Fibroblast of lung (primary cell): ENCODE results near the gene VPS13C. TPM values are rescaled to one million over a fixed set of nuclear protein-coding genes. Genes with fewer than 3 reads are reported as not detected.

Experiments
- DNase-seq, 2 donors: peaks; one replicate each; pipeline versions ENCODE4 v3.0.0 to v3.0.0-alpha.2; 2010; ENCODE audit warnings: low read depth in 2 of 2
- H2AFZ ChIP-seq: 2 replicates; pipeline ENCODE4 v1.5.1; 2012; ENCODE audit warnings: low read length, control low read depth, inconsistent platforms
- H3K27ac ChIP-seq: 2 replicates; pipeline ENCODE4 v1.5.1; 2011; ENCODE audit warnings: low read length, control low read depth; ENCODE audit not compliant: insufficient read depth
- H3K27me3 ChIP-seq: 2 replicates; pipeline ENCODE4 v1.5.1; 2011; ENCODE audit warnings: mild to moderate bottlenecking, low read length; ENCODE audit not compliant: control insufficient read depth, insufficient read depth
- H3K36me3 ChIP-seq: 2 replicates; pipeline ENCODE4 v1.5.1; 2011; ENCODE audit warnings: low read length; ENCODE audit not compliant: control insufficient read depth, insufficient read depth
- H3K4me1 ChIP-seq: 2 replicates; pipeline ENCODE4 v1.5.1; 2011; ENCODE audit warnings: low read length; ENCODE audit not compliant: control insufficient read depth, insufficient read depth; ENCODE audit errors: extremely low read depth
- H3K4me2 ChIP-seq: 2 replicates; pipeline ENCODE4 v1.5.1; 2011; ENCODE audit warnings: low read length, control low read depth; ENCODE audit not compliant: insufficient read depth; ENCODE audit errors: extremely low read depth
- H3K4me3 ChIP-seq, 4 experiments: fragments of 200-600 bp in 1 of 4; sonication (generic) in 1 of 4; replicated peaks in 1 of 4; 2 replicates each; pipeline ENCODE4 v1.5.1; 2011 to 2016; ENCODE audit warnings: low read length in 4 of 4, low read depth in 3 of 4, mild to moderate bottlenecking in 3 of 4, control low read depth in 2 of 4, inconsistent platforms in 1 of 4, mixed read lengths in 1 of 4; ENCODE audit not compliant: insufficient read depth in 1 of 4; ENCODE audit errors: control extremely low read depth in 1 of 4
- H3K79me2 ChIP-seq: 2 replicates; pipeline ENCODE4 v1.5.1; 2012; ENCODE audit warnings: mild to moderate bottlenecking, low read length, inconsistent platforms; ENCODE audit not compliant: control insufficient read depth, insufficient read depth
- H3K9ac ChIP-seq: 2 replicates; pipeline ENCODE4 v1.5.1; 2011; ENCODE audit warnings: mild to moderate bottlenecking, low read length, control low read depth; ENCODE audit not compliant: insufficient read depth
- H3K9me3 ChIP-seq: 2 replicates; pipeline ENCODE4 v1.5.1; 2012; ENCODE audit warnings: low read depth, low read length; ENCODE audit not compliant: control insufficient read depth, insufficient read depth
- H4K20me1 ChIP-seq: 2 replicates; pipeline ENCODE4 v1.5.1; 2011; ENCODE audit warnings: low read length; ENCODE audit not compliant: control insufficient read depth, insufficient read depth; ENCODE audit errors: extremely low read depth
- CTCF ChIP-seq, 2 donors: IDR thresholded peaks in 1 of 2; conservative IDR thresholded peaks in 1 of 2; 1 replicate in 1 of 2; 2 replicates in 1 of 2; pipeline ENCODE4 v1.5.1; 2011 to 2012; ENCODE audit warnings: low read length in 2 of 2, control low read depth in 1 of 2, inconsistent platforms in 1 of 2, low read depth in 1 of 2, mild to moderate bottlenecking in 1 of 2
- EZH2 ChIP-seq: IDR thresholded peaks from 2 replicates; pipeline ENCODE4 v1.5.1; 2012; ENCODE audit warnings: low read length, control low read depth, mild to moderate bottlenecking; ENCODE audit errors: missing control alignments
- polyA plus RNA-seq, 2 donors: library from polyadenylated mRNA; depleted of rRNA in 1 of 2; stranded (reverse) in 1 of 2; unstranded in 1 of 2; fragments of >200 nt; gene quantifications; 2 replicates each; pipeline ENCODE4 v1.2.1, GENCODE V29; 2011 to 2012; ENCODE audit warnings: missing spikeins in 1 of 2
- total RNA-seq: library from RNA; depleted of rRNA; stranded (reverse); fragments of >200 nt; gene quantifications from 2 replicates; pipeline ENCODE4 v1.2.1, GENCODE V29; 2014

The VPS13C gene
- total and polyA plus RNA-seq, 2 donors (not counting 1 experiment from before 2014, with no cell fraction given), result 19.6 to 82.7 TPM

- Histone ChIP-seq H3K27me3 (no peaks in the 10 kb centered on the region), H2AFZ (no peak overlapping the region), H3K36me3 (no peaks in the 10 kb centered on the region), H3K79me2 (no peaks in the 10 kb centered on the region), H3K9me3 (no peaks in the 10 kb centered on the region), H4K20me1 (no peaks in the 10 kb centered on the region), H3K9ac (no peak overlapping the region), H3K4me2 (no peak overlapping the region), H3K4me3 (no peak overlapping the region), H3K4me1 (no peaks in the 10 kb centered on the region), H3K27ac (no peak overlapping the region)
- DNase-seq, result no peak
- TF ChIP-seq CTCF (conservative IDR thresholded peaks at IDR 0.05 in 1 of 2, IDR thresholded peaks at IDR 0.05 in 1 of 2; ENCODE audit: low read depth in 1 of 2, low read length in 2 of 2), result no peak
- no peak for TF ChIP-seq EZH2
Measured at GRCh38 chr15:61831505-61831921, 228.7 kb downstream of the VPS13C start.

DNA sequence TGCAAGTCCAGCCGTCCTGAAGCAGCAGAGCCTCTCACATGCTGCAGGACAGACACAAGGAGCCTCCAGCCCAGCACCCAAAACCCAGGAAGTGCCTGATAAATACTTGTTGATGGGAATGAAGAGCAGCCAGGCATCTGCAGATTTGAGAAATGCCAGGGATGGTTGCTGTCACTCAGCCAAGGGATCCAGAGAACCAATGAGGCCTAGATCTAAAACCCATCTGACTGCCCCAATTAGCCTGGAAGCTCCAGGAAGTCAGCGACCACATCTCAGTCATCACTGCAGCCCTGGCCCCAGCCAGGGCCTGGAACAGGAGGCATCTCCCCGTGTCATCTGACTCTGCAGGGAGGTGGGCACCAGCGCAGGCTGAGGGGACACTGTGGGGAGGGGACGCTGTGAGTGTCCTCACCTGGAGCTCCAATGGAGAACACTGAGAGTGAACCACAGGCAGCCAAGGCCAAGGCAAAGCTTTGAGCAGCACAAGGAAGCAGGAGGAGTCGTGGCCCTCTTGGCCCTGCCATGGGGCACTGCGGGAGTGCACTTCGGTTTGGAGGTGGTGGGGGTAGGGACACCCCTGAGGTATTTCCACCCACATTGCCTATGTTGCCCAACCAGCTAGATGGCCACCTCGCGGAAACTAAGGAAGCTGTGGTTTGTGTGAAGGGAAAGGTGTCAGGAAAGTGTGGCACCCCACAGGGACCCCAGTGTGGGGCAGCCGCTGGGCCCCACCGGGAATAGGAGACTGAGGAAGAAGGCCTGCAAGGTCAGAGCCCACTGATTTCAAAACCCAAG lies 229.5 kb downstream of the VPS13C start:
- Histone ChIP-seq H2AFZ (no peak overlapping the region), H3K79me2 (no peaks in the 10 kb centered on the region), H3K27ac (no peak overlapping the region), H4K20me1 (no peaks in the 10 kb centered on the region), H3K36me3 (no peaks in the 10 kb centered on the region), H3K4me1 (no peaks in the 10 kb centered on the region), H3K9me3 (no peaks in the 10 kb centered on the region), H3K9ac (no peak overlapping the region), H3K4me3 (no peak overlapping the region), H3K4me2 (no peak overlapping the region), H3K27me3 (no peaks in the 10 kb centered on the region)
- no peak for TF ChIP-seq CTCF (conservative IDR thresholded peaks at IDR 0.05 in 1 of 2, IDR thresholded peaks at IDR 0.05 in 1 of 2; ENCODE audit: low read depth in 1 of 2, low read length in 2 of 2)
- TF ChIP-seq EZH2, result no peak
- no peak for DNase-seq

GRCh38 chr15:61829514-61829889 lies 230.7 kb downstream of the VPS13C start:
- H3K4me3 ChIP-seq, result no peak overlapping the region
- H3K4me1 ChIP-seq, result no peaks in the 10 kb centered on the region

More at GRCh38 chr15:61829514-61829889, 230.7 kb downstream of the VPS13C start:
- no peaks in the 10 kb centered on the region for H3K79me2 ChIP-seq
- H2AFZ ChIP-seq, result no peak overlapping the region
- no peak overlapping the region for H3K9ac ChIP-seq
- TF ChIP-seq CTCF (conservative IDR thresholded peaks at IDR 0.05 in 1 of 2, IDR thresholded peaks at IDR 0.05 in 1 of 2; ENCODE audit: low read depth in 1 of 2, low read length in 2 of 2) (no peak), EZH2 (no peak)
- H3K27me3 ChIP-seq, result no peaks in the 10 kb centered on the region
- H4K20me1 ChIP-seq, result no peaks in the 10 kb centered on the region
- H3K27ac ChIP-seq, result no peak overlapping the region
- no peak overlapping the region for H3K4me2 ChIP-seq
- H3K36me3 ChIP-seq, result no peaks in the 10 kb centered on the region
- no peak for DNase-seq
- H3K9me3 ChIP-seq, result no peaks in the 10 kb centered on the region
